Neuron (in vitro differentiated cells): ENCODE measurements around the gene UNCX.
"Not testable (repeated sequence)": the region's sequence is repeated elsewhere in the genome, so short reads cannot be mapped to it uniquely, and the experiment has no call there.

ENCODE experiments used
- H2AFZ ChIP-seq: one replicate; pipeline ENCODE4 v1.6.1; 2013; ENCODE audit warnings: low read depth, mild to moderate bottlenecking, inconsistent platforms, low read length, moderate library complexity
- H3K27me3 ChIP-seq: one replicate; pipeline ENCODE4 v1.6.1; 2013; ENCODE audit warnings: low read length; ENCODE audit not compliant: insufficient read depth
- H3K36me3 ChIP-seq: one replicate; pipeline ENCODE4 v1.6.1; 2013; ENCODE audit warnings: low read length; ENCODE audit not compliant: insufficient read depth
- H3K4me1 ChIP-seq: one replicate; pipeline ENCODE4 v1.6.1; 2013; ENCODE audit warnings: low read length; ENCODE audit not compliant: insufficient read depth
- H3K4me3 ChIP-seq: 2 replicates; pipeline ENCODE4 v1.5.1; 2013; ENCODE audit warnings: mild to moderate bottlenecking, low read length, moderate library complexity
- H3K9me3 ChIP-seq: one replicate; pipeline ENCODE4 v1.6.1; 2013; ENCODE audit warnings: low read length

UNCX gene

GRCh38 chr7:1232623-1233332 is at the start of gene UNCX:
UNCX (plus strand) TSS chr7:1232872; CDS start chr7:1233018, 146 bp downstream.
- Histone ChIP-seq H3K36me3 (no peaks in the 10 kb centered on the region), H3K4me1 (peaks cover 4% of the 10 kb centered on the region), H3K9me3 (no peaks in the 10 kb centered on the region), H3K27me3 (peaks cover 84% of the 10 kb centered on the region), H3K4me3 (peak within 1 kb of the TSS; percentile 35), H2AFZ (no peak within 1 kb of the TSS)

DNA sequence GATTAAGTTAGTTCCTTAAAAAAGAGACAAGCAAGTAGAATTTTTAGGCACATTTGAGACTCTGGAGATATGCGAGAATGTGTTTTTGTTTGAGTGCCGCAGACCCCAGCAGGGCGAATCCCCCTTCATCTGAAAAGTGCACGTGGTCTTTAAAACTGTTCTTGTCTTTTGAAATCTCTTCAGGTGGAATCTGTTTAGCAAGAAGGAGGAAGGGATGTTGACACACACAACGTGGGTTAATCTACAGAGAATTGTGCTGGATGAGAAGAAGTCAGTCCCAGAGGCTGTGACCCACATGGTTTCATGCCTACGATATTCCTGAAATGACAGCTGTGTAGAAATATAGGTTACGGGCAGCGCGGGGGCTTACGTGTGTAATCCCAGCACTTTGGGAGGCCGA is 45.5 kb upstream of the UNCX start:
- Histone ChIP-seq H3K27me3 (peaks cover 12% of the 10 kb centered on the region), H3K9me3 (peaks cover 4% of the 10 kb centered on the region), H2AFZ (no peak overlapping the region), H3K36me3 (no peaks in the 10 kb centered on the region), H3K4me3 (no peak overlapping the region), H3K4me1 (no peaks in the 10 kb centered on the region)

- Histone ChIP-seq H3K36me3 (no peaks in the 10 kb centered on the region), H3K4me3 (no peak overlapping the region), H2AFZ (no peak overlapping the region), H3K4me1 (no peaks in the 10 kb centered on the region), H3K9me3 (peaks cover 4% of the 10 kb centered on the region), H3K27me3 (peaks cover 22% of the 10 kb centered on the region)
Measured at GRCh38 chr7:1188720-1189294, 43.9 kb upstream of the UNCX start.

DNA sequence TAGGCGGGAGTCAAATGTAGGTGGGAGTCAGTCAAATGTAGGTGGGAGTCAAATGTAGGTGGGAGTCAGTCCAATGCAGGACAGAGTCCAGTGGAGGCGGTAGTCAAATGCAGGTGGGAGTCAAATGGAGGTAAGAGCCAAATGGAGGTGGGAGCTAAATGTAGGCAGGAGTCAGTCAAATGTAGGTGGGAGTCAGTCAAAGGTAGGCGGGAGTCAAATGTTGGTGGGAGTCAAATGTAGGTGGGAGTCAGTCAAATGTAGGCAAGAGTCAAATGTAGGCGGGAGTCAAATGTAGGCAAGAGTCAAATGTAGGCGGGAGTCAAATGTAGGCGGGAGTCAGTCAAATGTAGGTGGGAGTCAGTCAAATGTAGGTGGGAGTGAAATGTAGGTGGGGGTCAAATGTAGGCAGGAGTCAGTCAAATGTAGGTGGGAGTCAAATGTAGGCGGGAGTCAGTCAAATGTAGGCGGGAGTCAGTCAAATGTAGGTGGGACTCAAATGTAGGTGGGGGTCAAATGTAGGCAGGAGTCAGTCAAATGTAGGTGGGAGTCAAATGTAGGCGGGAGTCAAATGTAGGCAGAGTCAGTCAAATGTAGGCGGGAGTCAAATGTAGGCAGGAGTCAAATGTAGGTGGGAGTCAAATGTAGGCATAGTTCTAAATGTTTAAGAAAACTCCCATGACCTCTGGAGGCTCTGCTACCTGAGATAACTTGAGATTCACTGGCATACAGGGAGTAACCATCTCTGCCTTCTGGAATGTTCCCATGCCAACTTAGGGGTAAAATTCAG is 42.5 kb upstream of the UNCX start:
- Histone ChIP-seq H3K4me1 (no peaks in the 10 kb centered on the region), H3K4me3 (no peak overlapping the region), H3K36me3 (no peaks in the 10 kb centered on the region), H2AFZ (no peak overlapping the region), H3K27me3 (peaks cover 31% of the 10 kb centered on the region), H3K9me3 (peaks cover 4% of the 10 kb centered on the region)

DNA sequence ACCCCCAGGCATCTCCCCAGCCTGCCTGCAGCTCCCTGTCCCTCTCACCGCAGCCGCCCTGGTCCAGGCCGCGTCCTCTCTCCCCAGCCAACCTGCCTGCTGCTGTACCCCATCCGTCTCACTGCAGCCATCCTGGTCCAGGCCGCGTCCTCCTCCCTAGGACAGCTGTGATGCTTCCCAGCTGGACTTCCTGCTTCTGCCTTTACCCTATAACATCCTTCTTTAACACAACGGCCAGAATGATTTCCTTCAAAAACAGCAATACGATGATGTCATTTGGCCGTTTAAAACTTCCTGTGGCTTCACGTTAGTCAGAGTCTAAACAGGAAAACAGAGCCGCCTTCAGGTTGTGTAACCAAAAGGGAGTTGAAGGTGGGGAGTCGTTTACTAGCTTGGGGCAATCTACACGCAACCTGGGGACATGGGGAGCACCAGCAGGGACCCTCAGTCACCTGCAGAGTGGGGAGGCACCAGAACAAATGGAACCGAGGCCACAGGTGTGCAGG is 40.4 kb upstream of the UNCX start:
- H2AFZ ChIP-seq = no peak overlapping the region
- no peaks in the 10 kb centered on the region for H3K36me3 ChIP-seq
- H3K4me3 ChIP-seq = no peak overlapping the region
- peaks cover 4% of the 10 kb centered on the region for H3K9me3 ChIP-seq
- no peaks in the 10 kb centered on the region for H3K4me1 ChIP-seq
- peaks cover 34% of the 10 kb centered on the region for H3K27me3 ChIP-seq

- Histone ChIP-seq H3K9me3 (peaks cover 4% of the 10 kb centered on the region), H3K4me3 (no peak overlapping the region), H3K36me3 (no peaks in the 10 kb centered on the region), H3K4me1 (no peaks in the 10 kb centered on the region), H2AFZ (no peak overlapping the region), H3K27me3 (peaks cover 38% of the 10 kb centered on the region)
Measured at GRCh38 chr7:1193593-1194424, 38.9 kb upstream of the UNCX start.

DNA sequence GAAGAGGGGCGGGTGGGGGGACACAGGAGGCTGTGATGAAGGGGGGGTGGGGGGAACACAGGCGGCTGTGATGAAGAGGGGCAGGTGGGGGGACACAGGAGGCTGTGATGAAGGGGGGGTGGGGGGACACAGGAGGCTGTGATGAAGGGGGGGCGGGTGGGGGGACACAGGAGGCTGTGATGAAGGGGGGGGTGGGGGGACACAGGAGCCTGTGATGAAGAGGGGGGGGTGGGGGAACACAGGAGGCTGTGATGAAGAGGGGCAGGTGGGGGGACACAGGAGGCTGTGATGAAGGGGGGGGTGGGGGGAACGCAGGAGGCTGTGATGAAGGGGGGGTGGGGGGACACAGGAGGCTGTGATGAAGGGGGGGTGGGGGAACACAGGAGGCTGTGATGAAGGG is 36.2 kb upstream of the UNCX start:
- not testable (repeated sequence) for H3K9me3 ChIP-seq, H3K4me3 ChIP-seq, H2AFZ ChIP-seq, H3K36me3 ChIP-seq, H3K4me1 ChIP-seq
- H3K27me3 ChIP-seq = peaks cover 42% of the 10 kb centered on the region

DNA sequence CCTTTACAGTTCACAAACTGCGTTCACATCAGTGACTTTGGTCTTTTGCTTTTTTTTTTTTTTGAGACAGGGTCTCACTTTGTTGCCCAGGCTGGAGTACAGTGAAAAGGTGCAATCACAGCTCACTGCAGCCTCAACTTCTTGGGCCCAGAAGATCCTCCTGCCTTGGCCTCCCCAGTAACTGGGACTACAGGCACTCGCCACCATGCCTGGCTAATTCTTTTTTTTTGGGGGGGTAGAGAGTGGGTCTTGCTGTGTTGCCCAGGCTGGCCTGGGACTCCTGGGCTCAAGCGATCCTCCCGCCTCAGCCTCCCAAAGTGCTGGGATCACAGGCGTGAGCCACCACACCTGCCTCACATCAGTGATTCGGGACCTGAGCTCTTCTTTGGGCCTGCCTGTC is 35.7 kb upstream of the UNCX start:
- H3K9me3 ChIP-seq = peaks cover 2% of the 10 kb centered on the region
- H2AFZ ChIP-seq = no peak overlapping the region
- peaks cover 40% of the 10 kb centered on the region for H3K27me3 ChIP-seq
- no peaks in the 10 kb centered on the region for H3K36me3 ChIP-seq
- H3K4me3 ChIP-seq = no peak overlapping the region
- no peaks in the 10 kb centered on the region for H3K4me1 ChIP-seq

- Histone ChIP-seq H3K4me3 (no peak overlapping the region), H3K9me3 (no peaks in the 10 kb centered on the region), H3K27me3 (peaks cover 35% of the 10 kb centered on the region), H3K36me3 (no peaks in the 10 kb centered on the region), H2AFZ (no peak overlapping the region), H3K4me1 (no peaks in the 10 kb centered on the region)
Measured at GRCh38 chr7:1197997-1198625, 34.6 kb upstream of the UNCX start.

- H3K36me3 ChIP-seq = no peaks in the 10 kb centered on the region
- H2AFZ ChIP-seq = no peak overlapping the region
- H3K4me1 ChIP-seq = no peaks in the 10 kb centered on the region
- H3K9me3 ChIP-seq = no peaks in the 10 kb centered on the region
- peaks cover 29% of the 10 kb centered on the region for H3K27me3 ChIP-seq
- H3K4me3 ChIP-seq = no peak overlapping the region
Measured at GRCh38 chr7:1200045-1200444, 32.6 kb upstream of the UNCX start.

GRCh38 chr7:1201916-1202315 is 30.8 kb upstream of the UNCX start:
- no peak overlapping the region for H2AFZ ChIP-seq
- H3K9me3 ChIP-seq = no peaks in the 10 kb centered on the region
- H3K4me3 ChIP-seq = no peak overlapping the region
- peaks cover 35% of the 10 kb centered on the region for H3K27me3 ChIP-seq
- no peaks in the 10 kb centered on the region for H3K4me1 ChIP-seq
- H3K36me3 ChIP-seq = no peaks in the 10 kb centered on the region

DNA sequence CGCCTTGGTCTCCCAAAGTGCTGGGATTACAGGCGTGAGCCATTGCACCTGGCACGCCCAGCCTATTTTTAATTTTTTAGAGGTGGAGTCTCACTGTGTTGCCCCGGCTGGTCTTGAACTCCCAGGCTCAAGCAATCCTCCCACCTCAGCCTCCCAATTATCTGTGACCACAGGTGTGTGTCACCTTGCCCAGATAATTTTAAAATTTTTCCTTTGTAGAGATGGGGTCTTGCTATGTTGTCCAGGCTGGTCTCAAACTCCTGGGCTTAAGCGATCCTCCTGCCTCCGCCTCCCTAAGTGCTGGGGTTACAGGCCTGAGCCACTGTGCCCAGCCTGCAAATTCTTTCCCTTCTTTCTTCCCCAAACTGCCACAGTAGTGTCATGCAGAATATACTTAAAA is 29.8 kb upstream of the UNCX start:
- H2AFZ ChIP-seq, H3K9me3 ChIP-seq, H3K4me3 ChIP-seq, H3K36me3 ChIP-seq, H3K4me1 ChIP-seq: not testable (repeated sequence)
- peaks cover 35% of the 10 kb centered on the region for H3K27me3 ChIP-seq
